K562 (cell line): ENCODE data around the gene CCDC97.

ENCODE experiments used
- SP1 ChIP-seq: sonication (generic); formaldehyde crosslinking; IDR thresholded peaks from 2 replicates; pipeline ENCODE4 v1.8.1; 2022; ENCODE audit warnings: mild to moderate bottlenecking, missing genetic modification reagents
- SPI1 ChIP-seq: IDR thresholded peaks from 2 replicates; pipeline ENCODE4 v1.6.1; 2011; ENCODE audit warnings: low read depth, low read length, control low read depth, borderline replicate concordance
- SRF ChIP-seq, 2 experiments: fragments of 250-450, 450-650 bp in 1 of 2; sonication (Bioruptor Pico) in 1 of 2; sonication (generic) in 1 of 2; formaldehyde crosslinking; IDR thresholded peaks; 2 replicates each; pipeline versions ENCODE4 v1.5.0 to v1.5.1; 2020 to 2022; ENCODE audit warnings: mild to moderate bottlenecking in 1 of 2, missing genetic modification reagents in 1 of 2
- ZBTB33 ChIP-seq: sonication (generic); formaldehyde crosslinking; IDR thresholded peaks from 2 replicates; pipeline ENCODE4 v1.8.1; 2023; ENCODE audit warnings: mild to moderate bottlenecking, missing genetic modification reagents
- TF ChIP-seq, protein P1 (sequence below): fragments of 450-650 bp; conservative IDR thresholded peaks from 2 replicates; pipeline ENCODE4 v1.6.1; 2016; ENCODE audit warnings: missing genetic modification characterization, low read depth, mild to moderate bottlenecking, missing compliant biosample characterization, moderate library complexity

GRCh38 chr19:41278478-41278877, 31.5 kb upstream of the CCDC97 start:
- TF ChIP-seq SRF (CRISPR knock-in tag; IDR thresholded peaks at IDR 0.05) (no peak), SP1 (no peak), SPI1 (no peak), ZBTB33 (CRISPR knock-in tag) (no peak)
- TF ChIP-seq, protein P1, sequence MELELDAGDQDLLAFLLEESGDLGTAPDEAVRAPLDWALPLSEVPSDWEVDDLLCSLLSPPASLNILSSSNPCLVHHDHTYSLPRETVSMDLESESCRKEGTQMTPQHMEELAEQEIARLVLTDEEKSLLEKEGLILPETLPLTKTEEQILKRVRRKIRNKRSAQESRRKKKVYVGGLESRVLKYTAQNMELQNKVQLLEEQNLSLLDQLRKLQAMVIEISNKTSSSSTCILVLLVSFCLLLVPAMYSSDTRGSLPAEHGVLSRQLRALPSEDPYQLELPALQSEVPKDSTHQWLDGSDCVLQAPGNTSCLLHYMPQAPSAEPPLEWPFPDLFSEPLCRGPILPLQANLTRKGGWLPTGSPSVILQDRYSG (tag), result no peak
